CD14-positive monocyte (primary cell): ENCODE data around the gene FAM107B. TPM values are rescaled to one million over a fixed set of nuclear protein-coding genes. Genes with fewer than 3 reads are reported as not detected.
A peak's percentile ranks its signal among the peaks of the same experiment; 100 is the strongest.

Source experiments
- DNase-seq, 3 donors: peaks; one replicate each; pipeline ENCODE4 v3.0.0-alpha.2; 2011 to 2022
- H2AFZ ChIP-seq: 2 replicates; pipeline ENCODE4 v1.6.0; 2012; ENCODE audit warnings: mild to moderate bottlenecking, low read depth, low read length, inconsistent platforms; ENCODE audit not compliant: insufficient read depth, poor library complexity, severe bottlenecking
- H3K27ac ChIP-seq, 2 donors: 1 replicate in 1 of 2; 2 replicates in 1 of 2; pipeline ENCODE4 v1.5.1; 2012 to 2013; ENCODE audit warnings: low read length in 2 of 2, control low read depth in 1 of 2, inconsistent platforms in 1 of 2, low read depth in 1 of 2, mild to moderate bottlenecking in 1 of 2
- H3K27me3 ChIP-seq, 2 donors: one replicate each; pipeline versions ENCODE4 v1.6.0 to v1.6.1; 2011 to 2013; ENCODE audit warnings: low read length in 2 of 2; ENCODE audit not compliant: control insufficient read depth in 2 of 2, insufficient read depth in 2 of 2
- H3K36me3 ChIP-seq, 2 donors: replicated peaks in 1 of 2; 1 replicate in 1 of 2; 2 replicates in 1 of 2; pipeline versions ENCODE4 v1.5.1 to v1.6.1; 2012 to 2013; ENCODE audit warnings: low read length in 2 of 2, control low read depth in 1 of 2, inconsistent platforms in 1 of 2, mild to moderate bottlenecking in 1 of 2; ENCODE audit not compliant: insufficient read depth in 2 of 2, control insufficient read depth in 1 of 2
- H3K4me1 ChIP-seq, 2 donors: 1 replicate in 1 of 2; 2 replicates in 1 of 2; pipeline versions ENCODE4 v1.5.1 to v1.6.1; 2012 to 2013; ENCODE audit warnings: low read length in 2 of 2, control low read depth in 1 of 2, inconsistent platforms in 1 of 2, mild to moderate bottlenecking in 1 of 2, moderate library complexity in 1 of 2; ENCODE audit not compliant: insufficient read depth in 2 of 2, control insufficient read depth in 1 of 2
- H3K4me2 ChIP-seq: replicated peaks from 2 replicates; pipeline ENCODE3; 2012; ENCODE audit warnings: low read length, moderate library complexity, mild to moderate bottlenecking; ENCODE audit not compliant: poor library complexity, severe bottlenecking; ENCODE audit errors: extremely low read depth
- H3K4me3 ChIP-seq, 3 experiments: fragments of 200-600 bp in 1 of 3; sonication (generic) in 1 of 3; replicated peaks in 1 of 3; 1 replicate in 2 of 3; 2 replicates in 1 of 3; pipeline ENCODE4 v1.5.1; 2011 to 2013; ENCODE audit warnings: low read length in 3 of 3, mild to moderate bottlenecking in 3 of 3, control low read depth in 2 of 3, low read depth in 2 of 3, inconsistent platforms in 1 of 3, moderate library complexity in 1 of 3
- H3K79me2 ChIP-seq: 2 replicates; pipeline ENCODE4 v1.6.0; 2012; ENCODE audit warnings: mild to moderate bottlenecking, control low read depth, inconsistent platforms, low read length, moderate library complexity; ENCODE audit not compliant: insufficient read depth
- H3K9ac ChIP-seq: 2 replicates; pipeline ENCODE4 v1.6.0; 2017; ENCODE audit warnings: low read length, mild to moderate bottlenecking; ENCODE audit not compliant: insufficient read depth, poor library complexity, severe bottlenecking
- H3K9me3 ChIP-seq, 2 donors: replicated peaks in 1 of 2; 1 replicate in 1 of 2; 2 replicates in 1 of 2; pipeline versions ENCODE4 v1.5.1 to v1.6.1; 2012 to 2013; ENCODE audit warnings: low read length in 2 of 2, control low read depth in 1 of 2; ENCODE audit not compliant: control insufficient read depth in 1 of 2, insufficient read depth in 1 of 2
- H4K20me1 ChIP-seq: 2 replicates; pipeline ENCODE4 v1.6.0; 2012; ENCODE audit warnings: mild to moderate bottlenecking, low read length, control low read depth, moderate library complexity; ENCODE audit not compliant: insufficient read depth
- H3K27ac Mint-ChIP-seq, 7 donors: one replicate each; pipeline ENCODE4 v1.8.0; 2020; ENCODE audit warnings: mild to moderate bottlenecking in 7 of 7, mixed read lengths in 7 of 7, moderate library complexity in 6 of 7, inconsistent platforms in 2 of 7
- H3K27me3 Mint-ChIP-seq, 3 donors: one replicate each; pipeline ENCODE4 v1.8.0; 2021 to 2022; ENCODE audit warnings: low read depth in 3 of 3, mild to moderate bottlenecking in 3 of 3, mixed read lengths in 3 of 3, moderate library complexity in 3 of 3, inconsistent platforms in 1 of 3
- H3K36me3 Mint-ChIP-seq, 2 donors: one replicate each; pipeline ENCODE4 v1.8.0; 2020; ENCODE audit warnings: mixed read lengths in 2 of 2, inconsistent platforms in 1 of 2, mild to moderate bottlenecking in 1 of 2
- H3K4me1 Mint-ChIP-seq: one replicate; pipeline ENCODE4 v1.8.0; 2020; ENCODE audit warnings: mild to moderate bottlenecking, mixed read lengths
- H3K4me3 Mint-ChIP-seq, 2 donors: one replicate each; pipeline ENCODE4 v1.8.0; 2020; ENCODE audit warnings: mild to moderate bottlenecking in 2 of 2, mixed read lengths in 2 of 2, moderate library complexity in 1 of 2
- H3K9me3 Mint-ChIP-seq, 7 donors: one replicate each; pipeline ENCODE4 v1.8.0; 2020 to 2022; ENCODE audit warnings: mixed read lengths in 7 of 7, mild to moderate bottlenecking in 6 of 7, moderate library complexity in 6 of 7, inconsistent platforms in 2 of 7
- WGBS: methylation state at CpG from one replicate; pipeline ENCODE4 v1.1.5; 2013; ENCODE audit warnings: missing lambda C conversion rate; ENCODE audit not compliant: insufficient coverage; 5-methylcytosine and 5-hydroxymethylcytosine counted together
- intact Hi-C, 2 donors: fragments of 100-400 bp; cut with micrococcal nuclease; formaldehyde crosslinking; loops; one replicate each; pipeline versions ENCODE4 v1.15.0 to v1.15.1; 2023
- polyA plus RNA-seq, 3 donors: library from polyadenylated mRNA; depleted of rRNA in 1 of 3; unstranded in 2 of 3; stranded (reverse) in 1 of 3; fragments of 300-500 nt in 2 of 3; fragments of >200 nt in 1 of 3; fragmentation: Illumina TruSeq in 2 of 3; gene quantifications; 1 replicate in 2 of 3; 2 replicates in 1 of 3; pipeline ENCODE4 v1.2.3, GENCODE V29; 2012 to 2021
- TF ChIP-seq, protein P1 (sequence below): fragments of 200-600 bp; IDR thresholded peaks from one replicate; pipeline ENCODE4 v1.8.0; 2022; ENCODE audit warnings: antibody characterized with exemption, mild to moderate bottlenecking

The FAM107B gene
- polyA plus RNA-seq, 3 donors: 27.2 to 68.5 (median 28.4) TPM

DNA sequence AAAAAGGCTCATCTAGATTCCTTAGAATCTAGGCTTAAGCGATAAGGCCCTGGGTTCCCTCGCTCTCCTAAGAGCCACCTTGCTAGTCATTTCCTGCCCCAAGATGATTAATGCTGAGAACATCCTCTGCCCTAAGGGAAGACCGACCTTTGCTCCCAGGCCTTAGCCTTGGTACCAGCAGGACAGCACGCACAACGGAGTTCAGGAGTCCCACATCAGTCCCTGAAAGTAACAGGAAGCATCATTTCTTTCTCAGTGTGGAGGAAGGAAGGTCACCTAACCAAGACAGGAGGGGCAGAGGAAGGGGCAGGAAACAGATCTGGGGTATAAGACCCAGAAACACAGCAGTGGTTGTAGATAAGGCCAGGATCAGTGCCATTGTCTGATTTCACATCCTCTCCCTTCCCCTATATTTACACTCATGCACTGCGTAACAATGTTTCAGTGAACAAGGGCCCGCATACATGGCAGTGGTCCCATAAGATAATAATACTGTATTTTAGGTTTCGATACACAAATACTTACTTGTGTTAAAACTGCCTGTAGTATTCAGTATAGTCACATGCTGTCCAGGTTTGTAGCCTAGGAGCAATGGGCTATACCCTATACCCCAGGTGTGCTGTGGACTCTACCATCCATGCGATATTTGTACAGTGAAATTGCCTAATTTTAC, 8.1 kb upstream of the FAM107B start:
- TF ChIP-seq, protein P1, sequence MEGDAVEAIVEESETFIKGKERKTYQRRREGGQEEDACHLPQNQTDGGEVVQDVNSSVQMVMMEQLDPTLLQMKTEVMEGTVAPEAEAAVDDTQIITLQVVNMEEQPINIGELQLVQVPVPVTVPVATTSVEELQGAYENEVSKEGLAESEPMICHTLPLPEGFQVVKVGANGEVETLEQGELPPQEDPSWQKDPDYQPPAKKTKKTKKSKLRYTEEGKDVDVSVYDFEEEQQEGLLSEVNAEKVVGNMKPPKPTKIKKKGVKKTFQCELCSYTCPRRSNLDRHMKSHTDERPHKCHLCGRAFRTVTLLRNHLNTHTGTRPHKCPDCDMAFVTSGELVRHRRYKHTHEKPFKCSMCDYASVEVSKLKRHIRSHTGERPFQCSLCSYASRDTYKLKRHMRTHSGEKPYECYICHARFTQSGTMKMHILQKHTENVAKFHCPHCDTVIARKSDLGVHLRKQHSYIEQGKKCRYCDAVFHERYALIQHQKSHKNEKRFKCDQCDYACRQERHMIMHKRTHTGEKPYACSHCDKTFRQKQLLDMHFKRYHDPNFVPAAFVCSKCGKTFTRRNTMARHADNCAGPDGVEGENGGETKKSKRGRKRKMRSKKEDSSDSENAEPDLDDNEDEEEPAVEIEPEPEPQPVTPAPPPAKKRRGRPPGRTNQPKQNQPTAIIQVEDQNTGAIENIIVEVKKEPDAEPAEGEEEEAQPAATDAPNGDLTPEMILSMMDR: no peak
- Histone ChIP-seq H3K4me1 (peaks cover 7 to 8% of the 10 kb centered on the region in 2 donors), H3K4me3 (no peak overlapping the region), H4K20me1 (no peaks in the 10 kb centered on the region), H2AFZ (peak overlapping the region; percentile 15), H3K4me2 (no peak overlapping the region), H3K79me2 (no peaks in the 10 kb centered on the region), H3K27ac (no peak overlapping the region), H3K36me3 (no peaks in the 10 kb centered on the region), H3K9ac (no peak overlapping the region), H3K9me3 (peaks cover 0 to 6% of the 10 kb centered on the region in 2 donors), H3K27me3 (peaks cover 5 to 7% of the 10 kb centered on the region in 2 donors)
- intact Hi-C loops: no loop called here
- Mint-ChIP-seq H3K4me1 (peaks cover 17% of the 10 kb centered on the region), H3K27me3 (peaks cover 4 to 8% (median 5%) of the 10 kb centered on the region in 3 donors), H3K27ac (no peak overlapping the region), H3K9me3 (peaks cover 6 to 15% (median 9%) of the 10 kb centered on the region in 7 donors), H3K36me3 (no peaks in the 10 kb centered on the region), H3K4me3 (no peak overlapping the region)
- peak in 1 of 3 donors; percentile 34 for DNase-seq
- WGBS: 0% methylated on average over 3 of the region's 9 CpGs

DNA sequence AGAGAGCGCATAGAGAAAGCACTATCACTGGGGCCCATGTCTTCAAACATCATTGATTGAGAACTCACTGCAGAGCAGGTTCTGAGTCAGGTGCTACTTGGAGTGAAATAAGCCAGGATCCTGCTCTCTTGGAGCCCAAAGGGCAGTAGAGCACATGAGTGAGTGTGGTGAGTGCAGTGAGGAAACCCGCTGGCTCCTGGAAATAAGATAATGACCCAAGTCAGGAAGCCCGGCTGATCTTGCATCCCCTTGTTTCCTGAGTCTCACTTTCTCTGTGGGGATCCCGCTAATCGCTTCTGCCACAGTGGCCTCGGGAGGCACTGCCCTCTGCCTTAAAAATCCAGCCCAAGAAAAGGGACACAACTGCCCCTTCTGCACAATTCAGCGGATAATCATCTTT, 7.1 kb upstream of the FAM107B start:
- no peak for DNase-seq
- peaks cover 7 to 8% of the 10 kb centered on the region in 2 donors for H3K4me1 ChIP-seq
- intact Hi-C loops: no loop called here
- H3K36me3 ChIP-seq: no peaks in the 10 kb centered on the region
- H3K27ac Mint-ChIP-seq: no peak overlapping the region
- H3K4me2 ChIP-seq: no peak overlapping the region
- no peak overlapping the region for H3K4me3 ChIP-seq
- H4K20me1 ChIP-seq: no peaks in the 10 kb centered on the region
- peaks cover 0 to 6% of the 10 kb centered on the region in 2 donors for H3K9me3 ChIP-seq
- peaks cover 5 to 7% of the 10 kb centered on the region in 2 donors for H3K27me3 ChIP-seq
- peaks cover 4 to 8% (median 5%) of the 10 kb centered on the region in 3 donors for H3K27me3 Mint-ChIP-seq
- H3K36me3 Mint-ChIP-seq: no peaks in the 10 kb centered on the region
- peak overlapping the region in 1 of 2 donors; percentile 64 for H3K4me3 Mint-ChIP-seq
- WGBS: 24% methylated on average over 7 of the region's 7 CpGs
- TF ChIP-seq, protein P1: no peak
- peak overlapping the region; percentile 50 for H2AFZ ChIP-seq
- no peak overlapping the region for H3K27ac ChIP-seq
- H3K9me3 Mint-ChIP-seq: peaks cover 6 to 15% (median 9%) of the 10 kb centered on the region in 7 donors
- peaks cover 17% of the 10 kb centered on the region for H3K4me1 Mint-ChIP-seq
- H3K79me2 ChIP-seq: no peaks in the 10 kb centered on the region
- no peak overlapping the region for H3K9ac ChIP-seq
